Type B pancreatic cell (in vitro differentiated cells): ENCODE results near the gene SDC1. TPM values are rescaled to one million over a fixed set of nuclear protein-coding genes. Genes with fewer than 3 reads are reported as not detected.

ENCODE experiments used
- DNase-seq: peaks from one replicate; pipeline ENCODE4 v3.0.0; 2021; ENCODE audit warnings: mixed read lengths; ENCODE audit not compliant: unreplicated experiment; ENCODE audit errors: extremely low spot score
- H3K27ac Mint-ChIP-seq: 2 replicates; pipeline ENCODE4 v1.8.0; 2021; ENCODE audit warnings: mild to moderate bottlenecking, mixed read lengths
- H3K27me3 Mint-ChIP-seq: 2 replicates; pipeline ENCODE4 v1.8.0; 2021; ENCODE audit warnings: mixed read lengths
- H3K36me3 Mint-ChIP-seq: 2 replicates; pipeline ENCODE4 v1.8.0; 2021; ENCODE audit warnings: mixed read lengths
- H3K4me1 Mint-ChIP-seq: one replicate; pipeline ENCODE4 v1.8.0; 2021; ENCODE audit warnings: mixed read lengths; ENCODE audit not compliant: unreplicated experiment
- H3K4me3 Mint-ChIP-seq: 2 replicates; pipeline ENCODE4 v1.8.0; 2021; ENCODE audit warnings: mild to moderate bottlenecking, mixed read lengths
- H3K9me3 Mint-ChIP-seq: 2 replicates; pipeline ENCODE4 v1.8.0; 2021; ENCODE audit warnings: mixed read lengths
- total RNA-seq: library from RNA; stranded (reverse); gene quantifications from 2 replicates; pipeline ENCODE4 v1.2.1, GENCODE V29; 2021; ENCODE audit warnings: low replicate concordance
- TF ChIP-seq, protein P1 (sequence below): fragments of 200-600 bp; sonication (generic); conservative IDR thresholded peaks from 2 replicates; pipeline ENCODE4 v1.5.0; 2021; ENCODE audit warnings: antibody characterized with exemption, mild to moderate bottlenecking

SDC1 gene
- total RNA-seq, 1 donor from 2014 or later, result 164 TPM

- H3K27ac Mint-ChIP-seq, result peak overlapping the region; percentile 95
- TF ChIP-seq, protein P1, sequence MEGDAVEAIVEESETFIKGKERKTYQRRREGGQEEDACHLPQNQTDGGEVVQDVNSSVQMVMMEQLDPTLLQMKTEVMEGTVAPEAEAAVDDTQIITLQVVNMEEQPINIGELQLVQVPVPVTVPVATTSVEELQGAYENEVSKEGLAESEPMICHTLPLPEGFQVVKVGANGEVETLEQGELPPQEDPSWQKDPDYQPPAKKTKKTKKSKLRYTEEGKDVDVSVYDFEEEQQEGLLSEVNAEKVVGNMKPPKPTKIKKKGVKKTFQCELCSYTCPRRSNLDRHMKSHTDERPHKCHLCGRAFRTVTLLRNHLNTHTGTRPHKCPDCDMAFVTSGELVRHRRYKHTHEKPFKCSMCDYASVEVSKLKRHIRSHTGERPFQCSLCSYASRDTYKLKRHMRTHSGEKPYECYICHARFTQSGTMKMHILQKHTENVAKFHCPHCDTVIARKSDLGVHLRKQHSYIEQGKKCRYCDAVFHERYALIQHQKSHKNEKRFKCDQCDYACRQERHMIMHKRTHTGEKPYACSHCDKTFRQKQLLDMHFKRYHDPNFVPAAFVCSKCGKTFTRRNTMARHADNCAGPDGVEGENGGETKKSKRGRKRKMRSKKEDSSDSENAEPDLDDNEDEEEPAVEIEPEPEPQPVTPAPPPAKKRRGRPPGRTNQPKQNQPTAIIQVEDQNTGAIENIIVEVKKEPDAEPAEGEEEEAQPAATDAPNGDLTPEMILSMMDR, result no peak
- peak overlapping the region; percentile 60 for H3K4me3 Mint-ChIP-seq
Measured at GRCh38 chr2:20213651-20214565, 11.0 kb downstream of the SDC1 start.

GRCh38 chr2:20212871-20213503 lies 11.9 kb downstream of the SDC1 start:
- Mint-ChIP-seq H3K27ac (peak overlapping the region; percentile 95), H3K4me1 (peaks cover 44% of the 10 kb centered on the region), H3K27me3 (no peaks in the 10 kb centered on the region), H3K36me3 (peaks cover 4% of the 10 kb centered on the region), H3K9me3 (no peaks in the 10 kb centered on the region), H3K4me3 (peak overlapping the region; percentile 71)
- no peak for DNase-seq
- TF ChIP-seq, protein P1, result no peak

More at GRCh38 chr2:20213651-20214565, 11.0 kb downstream of the SDC1 start:
- no peaks in the 10 kb centered on the region for H3K9me3 Mint-ChIP-seq
- no peak for DNase-seq
- peaks cover 9% of the 10 kb centered on the region for H3K36me3 Mint-ChIP-seq
- no peaks in the 10 kb centered on the region for H3K27me3 Mint-ChIP-seq
- peaks cover 42% of the 10 kb centered on the region for H3K4me1 Mint-ChIP-seq

DNA sequence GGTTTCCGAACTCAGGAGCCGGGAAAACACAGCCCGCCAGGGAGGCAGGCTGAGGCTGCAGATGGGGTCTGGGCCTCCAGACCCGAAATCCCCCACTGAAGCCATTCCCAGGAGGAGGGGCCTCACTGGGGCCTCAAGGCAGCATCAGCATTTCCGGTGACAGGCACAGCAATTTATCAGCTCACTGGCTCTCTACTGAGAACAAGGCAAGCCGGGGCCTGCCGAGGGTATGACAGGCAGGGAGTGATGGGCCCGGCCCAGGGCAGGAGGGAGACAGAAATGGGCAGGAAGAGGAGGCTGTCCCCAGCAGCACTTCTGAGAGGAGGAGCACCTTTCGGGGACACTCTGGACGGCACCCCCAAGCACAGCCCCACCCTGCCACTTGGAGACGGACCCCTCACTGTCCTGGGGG lies 12.5 kb downstream of the SDC1 start:
- TF ChIP-seq, protein P1, result no peak
- peak overlapping the region; percentile 71 for H3K4me3 Mint-ChIP-seq
- peak overlapping the region; percentile 95 for H3K27ac Mint-ChIP-seq
- H3K9me3 Mint-ChIP-seq, result no peaks in the 10 kb centered on the region
- peaks cover 49% of the 10 kb centered on the region for H3K4me1 Mint-ChIP-seq
- no peaks in the 10 kb centered on the region for H3K27me3 Mint-ChIP-seq
- DNase-seq, result no peak
- peaks cover 8% of the 10 kb centered on the region for H3K36me3 Mint-ChIP-seq

DNA sequence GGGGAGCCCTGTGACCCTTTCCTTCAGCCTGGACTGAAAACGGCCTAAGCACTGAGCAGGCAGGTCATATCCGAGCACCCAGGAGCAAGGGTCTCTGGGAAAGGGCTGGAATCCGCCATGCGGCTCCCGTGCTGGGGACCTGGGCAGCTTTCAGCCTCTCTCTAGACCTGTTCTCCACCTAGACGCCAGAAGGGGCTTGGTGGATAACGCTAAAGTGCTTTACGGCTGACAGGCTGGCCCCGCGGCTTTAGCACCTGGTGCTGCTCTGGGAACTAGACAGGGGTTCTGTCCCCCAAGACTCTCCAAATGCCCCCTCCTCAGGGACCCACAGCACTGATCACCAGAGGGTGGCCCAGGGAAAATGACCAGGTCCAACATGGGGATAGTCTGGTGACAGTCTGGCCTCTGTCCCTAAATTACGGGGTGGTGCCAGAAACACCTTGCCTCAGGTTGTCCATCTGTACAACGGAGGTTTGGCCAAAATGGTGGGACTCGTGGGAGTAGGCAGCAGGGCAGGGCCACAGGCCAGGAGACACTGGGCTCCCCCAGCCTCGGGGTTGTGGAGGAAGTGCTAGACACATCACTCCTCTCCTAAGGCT lies 13.0 kb downstream of the SDC1 start:
- Mint-ChIP-seq H3K27ac (peak overlapping the region; percentile 95), H3K27me3 (no peaks in the 10 kb centered on the region), H3K36me3 (peaks cover 8% of the 10 kb centered on the region), H3K9me3 (no peaks in the 10 kb centered on the region), H3K4me3 (peak overlapping the region; percentile 71), H3K4me1 (peaks cover 53% of the 10 kb centered on the region)
- TF ChIP-seq, protein P1, result no peak
- no peak for DNase-seq

GRCh38 chr2:20211420-20211819 lies 13.5 kb downstream of the SDC1 start:
- Mint-ChIP-seq H3K27ac (peak overlapping the region; percentile 95), H3K4me3 (no peak overlapping the region), H3K27me3 (no peaks in the 10 kb centered on the region), H3K9me3 (no peaks in the 10 kb centered on the region), H3K4me1 (peaks cover 58% of the 10 kb centered on the region), H3K36me3 (peaks cover 8% of the 10 kb centered on the region)
- TF ChIP-seq, protein P1, result no peak
- no peak for DNase-seq
